Measurements from ENCODE around the gene VCY.
"Not testable (repeated sequence)": the region's sequence is repeated elsewhere in the genome, so short reads cannot be mapped to it uniquely, and the experiment has no call there.

GRCh38 chrY:13986373-13986772 lies at the start of gene VCY:
- not testable (repeated sequence) for TF ChIP-seq CTCF (IDR thresholded peaks at IDR 0.05); POLR2A (IDR thresholded peaks at IDR 0.05); POLR2AphosphoS5 (IDR thresholded peaks at IDR 0.05; ENCODE audit: insufficient read depth in 1 of 2, low read depth in 1 of 2)
